GM19452 (cell line): ENCODE measurements around the gene CABYR.

Source experiments
- ATAC-seq: cut with Tn5 transposase; IDR thresholded peaks from one replicate; pipeline ENCODE4 v1.9.1; 2021; ENCODE audit not compliant: unreplicated experiment

CABYR gene

GRCh38 chr18:24138789-24139616, at the start of gene CABYR:
TSS of gene CABYR (plus strand) at chr18:24139062. CDS start at chr18:24143115, 4,053 bp downstream.
- peak; percentile 89 for ATAC-seq

GRCh38 chr18:24089076-24089475, 49.8 kb upstream of the CABYR start:
- ATAC-seq, result no peak

GRCh38 chr18:24089515-24090337, 49.1 kb upstream of the CABYR start:
- no peak for ATAC-seq

GRCh38 chr18:24090876-24091275, 48.0 kb upstream of the CABYR start:
- no peak for ATAC-seq

- no peak for ATAC-seq
These were observed 44.3 kb upstream of the CABYR start for GRCh38 chr18:24094561-24094960.

- no peak for ATAC-seq
These were observed 42.9 kb upstream of the CABYR start for GRCh38 chr18:24095976-24096375.

- no peak for ATAC-seq
These were observed 35.4 kb upstream of the CABYR start for GRCh38 chr18:24103320-24104021.

- no peak for ATAC-seq
These were observed 34.4 kb upstream of the CABYR start for GRCh38 chr18:24104486-24104885.

- ATAC-seq, result no peak
These were observed 30.2 kb upstream of the CABYR start for GRCh38 chr18:24108641-24109040.

- no peak for ATAC-seq
These were observed 26.9 kb upstream of the CABYR start for GRCh38 chr18:24111936-24112335.

GRCh38 chr18:24112464-24112863, 26.4 kb upstream of the CABYR start:
- ATAC-seq, result no peak

GRCh38 chr18:24112874-24113615, 25.8 kb upstream of the CABYR start:
- ATAC-seq, result no peak

GRCh38 chr18:24114924-24115549, 23.8 kb upstream of the CABYR start:
- ATAC-seq, result no peak

GRCh38 chr18:24115628-24116027, 23.2 kb upstream of the CABYR start:
- no peak for ATAC-seq

GRCh38 chr18:24118750-24119577, 19.9 kb upstream of the CABYR start:
- ATAC-seq, result peak; percentile 73

GRCh38 chr18:24120676-24121075, 18.2 kb upstream of the CABYR start:
- no peak for ATAC-seq

GRCh38 chr18:24121625-24122024, 17.2 kb upstream of the CABYR start:
- ATAC-seq, result no peak

- no peak for ATAC-seq
These were observed 12.5 kb upstream of the CABYR start for GRCh38 chr18:24126155-24126961.

GRCh38 chr18:24127735-24128134, 11.1 kb upstream of the CABYR start:
- no peak for ATAC-seq
